ENCODE measurements around the gene CLK4. TPM values are rescaled to one million over a fixed set of nuclear protein-coding genes. Genes with fewer than 3 reads are reported as not detected.

Gene CLK4
- total RNA-seq, 1 experiment from 2014 or later, result 9.8 TPM

DNA sequence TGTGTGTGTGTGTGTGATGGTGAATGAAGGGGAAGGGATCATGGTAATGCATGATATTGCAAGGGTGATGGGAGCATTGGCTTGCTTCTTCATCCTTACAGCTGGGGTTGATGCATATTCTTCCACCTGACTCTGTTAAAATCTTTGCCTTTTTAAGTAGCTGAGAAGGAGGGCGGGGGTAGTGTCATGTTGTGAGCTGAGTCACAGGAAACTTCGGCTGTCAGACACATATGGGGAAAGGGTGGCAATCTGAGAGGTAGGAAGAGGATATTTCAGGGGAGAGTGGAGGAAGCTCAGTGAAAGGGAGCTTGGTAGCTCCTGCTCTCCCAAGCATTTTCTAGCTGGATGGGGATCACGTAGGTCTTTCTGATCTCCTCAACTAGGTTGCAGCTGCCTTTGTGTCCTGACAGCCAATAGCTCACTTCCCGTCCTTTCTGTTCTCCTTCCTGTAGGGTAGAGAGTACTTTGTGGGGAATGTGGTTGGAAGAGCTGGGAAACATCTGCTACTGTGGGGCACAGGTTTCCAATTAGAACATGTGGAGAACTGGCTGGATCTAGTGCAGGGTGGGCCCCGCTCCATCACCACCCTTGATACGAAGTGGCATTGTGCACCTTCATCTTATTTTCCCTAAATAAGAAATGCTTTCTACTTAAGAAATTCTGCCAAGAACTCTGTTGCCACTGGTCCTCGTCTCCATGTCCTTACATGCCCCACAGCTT is 18.1 kb upstream of the CLK4 start:
- H3K9me3 ChIP-seq (ENCODE audit: control insufficient read depth in 1 of 2, insufficient read depth in 1 of 2, low read depth in 1 of 2, low read length in 2 of 2), result no peaks in the 10 kb centered on the region; a peak in 1 of 4 replicates
- ChIA-PET RAD21 (ENCODE audit: low non-redundant PET in 1 of 2, low total read pairs in 2 of 2, uncharacterized antibody in 2 of 2, unreplicated experiment in 2 of 2) (no interaction called here), CTCF (no interaction called here), POLR2A (no interaction called here)
- no TSS peak for BruUV-seq (replicated peaks)
- intact Hi-C loops (cut with micrococcal nuclease), result no loop called here
- H3K27me3 ChIP-seq (ENCODE audit: insufficient read depth, low read length), result no peaks in the 10 kb centered on the region
- TF ChIP-seq POLR2A (IDR thresholded peaks at IDR 0.05; ENCODE audit: borderline replicate concordance, extremely low read depth, insufficient read depth, insufficient read length) (no peak), JUND (IDR thresholded peaks at IDR 0.05) (no peak), POLR2AphosphoS5 (IDR thresholded peaks at IDR 0.05; ENCODE audit: low read depth, low read length) (no peak), EZH2phosphoT487 (IDR thresholded peaks at IDR 0.05; ENCODE audit: borderline replicate concordance) (no peak), ELF1 (IDR thresholded peaks at IDR 0.05; ENCODE audit: borderline replicate concordance, low read depth) (no peak), EGR1 (IDR thresholded peaks at IDR 0.05; ENCODE audit: low read depth) (no peak), SIN3A (IDR thresholded peaks at IDR 0.05; ENCODE audit: low read depth) (no peak), FOSL1 (IDR thresholded peaks at IDR 0.05; ENCODE audit: low read depth) (no peak), SRF (IDR thresholded peaks at IDR 0.05; ENCODE audit: low read depth) (no peak), SP1 (IDR thresholded peaks at IDR 0.05; ENCODE audit: low read depth) (no peak), CEBPB (IDR thresholded peaks at IDR 0.05; ENCODE audit: low read depth) (no peak), RAD21 (IDR thresholded peaks at IDR 0.05; ENCODE audit: low read depth) (no peak), TCF7L2 (IDR thresholded peaks at IDR 0.05; ENCODE audit: borderline replicate concordance, extremely low read depth, insufficient read depth, insufficient read length) (no peak), ZFX (IDR thresholded peaks at IDR 0.05) (no peak)
- TF ChIP-seq, protein P1, sequence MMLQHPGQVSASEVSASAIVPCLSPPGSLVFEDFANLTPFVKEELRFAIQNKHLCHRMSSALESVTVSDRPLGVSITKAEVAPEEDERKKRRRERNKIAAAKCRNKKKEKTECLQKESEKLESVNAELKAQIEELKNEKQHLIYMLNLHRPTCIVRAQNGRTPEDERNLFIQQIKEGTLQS (IDR thresholded peaks at IDR 0.05), result no peak
- TF ChIP-seq, protein P2, sequence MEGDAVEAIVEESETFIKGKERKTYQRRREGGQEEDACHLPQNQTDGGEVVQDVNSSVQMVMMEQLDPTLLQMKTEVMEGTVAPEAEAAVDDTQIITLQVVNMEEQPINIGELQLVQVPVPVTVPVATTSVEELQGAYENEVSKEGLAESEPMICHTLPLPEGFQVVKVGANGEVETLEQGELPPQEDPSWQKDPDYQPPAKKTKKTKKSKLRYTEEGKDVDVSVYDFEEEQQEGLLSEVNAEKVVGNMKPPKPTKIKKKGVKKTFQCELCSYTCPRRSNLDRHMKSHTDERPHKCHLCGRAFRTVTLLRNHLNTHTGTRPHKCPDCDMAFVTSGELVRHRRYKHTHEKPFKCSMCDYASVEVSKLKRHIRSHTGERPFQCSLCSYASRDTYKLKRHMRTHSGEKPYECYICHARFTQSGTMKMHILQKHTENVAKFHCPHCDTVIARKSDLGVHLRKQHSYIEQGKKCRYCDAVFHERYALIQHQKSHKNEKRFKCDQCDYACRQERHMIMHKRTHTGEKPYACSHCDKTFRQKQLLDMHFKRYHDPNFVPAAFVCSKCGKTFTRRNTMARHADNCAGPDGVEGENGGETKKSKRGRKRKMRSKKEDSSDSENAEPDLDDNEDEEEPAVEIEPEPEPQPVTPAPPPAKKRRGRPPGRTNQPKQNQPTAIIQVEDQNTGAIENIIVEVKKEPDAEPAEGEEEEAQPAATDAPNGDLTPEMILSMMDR (IDR thresholded peaks at IDR 0.05 in 2 of 3, conservative IDR thresholded peaks at IDR 0.05 in 1 of 3; ENCODE audit: borderline replicate concordance in 1 of 3, insufficient read depth in 1 of 3, low read depth in 2 of 3, low read length in 2 of 3), result no peak
- H3K9me2 ChIP-seq (ENCODE audit: insufficient read depth), result 0 out of 2 replicates have a peak, but pooled peaks cover 2% of the 10 kb centered on the region
- ATAC-seq (no peak), DNase-seq (ENCODE audit: low read depth, low spot score) (no peak)
- no peaks in the 10 kb centered on the region for H3K36me3 ChIP-seq (ENCODE audit: control insufficient read depth in 1 of 2, insufficient read depth in 2 of 2, low read length in 2 of 2)
- H3K4me1 ChIP-seq (ENCODE audit: control insufficient read depth in 1 of 2, insufficient read depth in 2 of 2, low read length in 2 of 2), result peaks cover 3 to 9% of the 10 kb centered on the region in 2 experiments; a peak in 2 of 4 replicates
- H3K9ac ChIP-seq (ENCODE audit: low read length), result no peak overlapping the region
- H2AFZ ChIP-seq (ENCODE audit: low read depth, low read length, poor library complexity, severe bottlenecking), result no peak overlapping the region
- H3K4me2 ChIP-seq (ENCODE audit: low read length), result no peak overlapping the region
- no peak overlapping the region for H3K4me3 ChIP-seq (replicated peaks in 1 of 2; ENCODE audit: low read depth in 1 of 2, low read length in 2 of 2)
- H3K79me2 ChIP-seq (ENCODE audit: insufficient read depth, low read length), result no peaks in the 10 kb centered on the region
- H4K20me1 ChIP-seq (ENCODE audit: insufficient read depth), result no peaks in the 10 kb centered on the region
- no peak overlapping the region for H3K27ac ChIP-seq (ENCODE audit: low read depth, low read length)
